Dermis microvascular lymphatic vessel endothelial cell (primary cell): ENCODE data around the gene NARF. TPM values are rescaled to one million over a fixed set of nuclear protein-coding genes. Genes with fewer than 3 reads are reported as not detected.

Experiments used
- DNase-seq, 2 donors: peaks; one replicate each; pipeline versions ENCODE4 v3.0.0 to v3.0.0-alpha.2; 2010; ENCODE audit warnings: low read depth in 2 of 2
- total RNA-seq: library from RNA; depleted of rRNA; stranded (reverse); fragments of >200 nt; gene quantifications from 2 replicates; pipeline ENCODE4 v1.2.1, GENCODE V29; 2014

The NARF gene
- total RNA-seq, 1 donor from 2014 or later, result 56.0 TPM

GRCh38 chr17:82474223-82475010 lies 15.9 kb downstream of the NARF start:
- no peak for DNase-seq

- DNase-seq, result peak in 1 of 2 donors; percentile 45
These were observed 16.9 kb downstream of the NARF start for GRCh38 chr17:82475458-82475857.

GRCh38 chr17:82477934-82478333 lies 19.4 kb downstream of the NARF start:
- DNase-seq, result no peak

- DNase-seq, result no peak
These were observed 21.1 kb downstream of the NARF start for GRCh38 chr17:82479602-82480001.

- DNase-seq, result no peak
These were observed 21.8 kb downstream of the NARF start for GRCh38 chr17:82480318-82480717.

GRCh38 chr17:82483204-82483660 lies 24.7 kb downstream of the NARF start:
- DNase-seq, result no peak

- no peak for DNase-seq
These were observed 25.3 kb downstream of the NARF start for GRCh38 chr17:82483836-82484235.

- DNase-seq, result no peak
These were observed 27.9 kb downstream of the NARF start for GRCh38 chr17:82486231-82487094.

- DNase-seq, result no peak
These were observed 29.4 kb downstream of the NARF start for GRCh38 chr17:82487910-82488309.

- no peak for DNase-seq
These were observed 30.6 kb downstream of the NARF start for GRCh38 chr17:82489117-82489516.

GRCh38 chr17:82489851-82490511 lies 31.4 kb downstream of the NARF start:
- DNase-seq, result no peak

- DNase-seq, result no peak
These were observed 32.1 kb downstream of the NARF start for GRCh38 chr17:82490512-82491195.

- DNase-seq, result no peak
These were observed 32.6 kb downstream of the NARF start for GRCh38 chr17:82491196-82491530.

GRCh38 chr17:82491533-82491932 lies 33.0 kb downstream of the NARF start:
- DNase-seq, result no peak

GRCh38 chr17:82492643-82493225 lies 34.2 kb downstream of the NARF start:
- DNase-seq, result no peak

- DNase-seq, result no peak
These were observed 34.8 kb downstream of the NARF start for GRCh38 chr17:82493226-82493781.

GRCh38 chr17:82494236-82495055 lies 35.9 kb downstream of the NARF start:
- DNase-seq, result peak; percentile 77 to 88

GRCh38 chr17:82495844-82496528 lies 37.4 kb downstream of the NARF start:
- DNase-seq, result no peak
